Thyroid gland (tissue), 4 donors: Measurements from ENCODE around the gene PRKD1. TPM values are rescaled to one million over a fixed set of nuclear protein-coding genes. Genes with fewer than 3 reads are reported as not detected.

ENCODE experiments used
- DNase-seq, 2 donors: peaks; one replicate each; pipeline ENCODE4 v3.0.0-alpha.2; 2019
- H3K27ac ChIP-seq, 3 donors: fragments of 200-600 bp; sonication (generic); 1 replicate in 2 of 3; 2 replicates in 1 of 3; pipeline ENCODE4 v1.5.1; 2016 to 2019; ENCODE audit warnings: mild to moderate bottlenecking in 1 of 3, moderate library complexity in 1 of 3
- H3K27me3 ChIP-seq: fragments of 200-600 bp; sonication (generic); one replicate; pipeline ENCODE4 v1.5.1; 2019
- H3K36me3 ChIP-seq, 2 donors: fragments of 200-600 bp; sonication (generic); one replicate each; pipeline ENCODE4 v1.5.1; 2016 to 2019
- H3K4me1 ChIP-seq, 2 donors: fragments of 200-600 bp; sonication (generic); one replicate each; pipeline ENCODE4 v1.5.1; 2017 to 2019
- H3K4me3 ChIP-seq, 3 donors: fragments of 200-600 bp; sonication (generic); replicated peaks in 1 of 3; 1 replicate in 2 of 3; 2 replicates in 1 of 3; pipeline ENCODE4 v1.5.1; 2016; ENCODE audit warnings: mild to moderate bottlenecking in 1 of 3
- H3K9me3 ChIP-seq: fragments of 200-600 bp; sonication (generic); one replicate; pipeline ENCODE4 v1.5.1; 2017
- POLR2A ChIP-seq, 2 donors: fragments of 450-650 bp; IDR thresholded peaks; one replicate each; pipeline ENCODE4 v1.6.1; 2017; ENCODE audit warnings: antibody characterized with exemption in 2 of 2, mild to moderate bottlenecking in 2 of 2, moderate library complexity in 1 of 2
- WGBS, 2 donors: methylation state at CpG; one replicate each; pipeline ENCODE4 v1.1.5; 2017; 5-methylcytosine and 5-hydroxymethylcytosine counted together
- intact Hi-C: fragments of 100-400 bp; cut with DNase I; formaldehyde crosslinking; loops from one replicate; pipeline ENCODE4 v1.15.1; 2023
- total RNA-seq, 4 donors: library from RNA; depleted of rRNA; stranded (reverse); fragments of >200 nt; gene quantifications; one replicate each; pipeline ENCODE4 v1.2.3, GENCODE V29; 2016
- TF ChIP-seq, protein P1 (sequence below), 6 experiments: fragments of 200-600 bp in 3 of 6; fragments of 450-650 bp in 3 of 6; sonication (generic) in 3 of 6; IDR thresholded peaks; one replicate each; pipeline ENCODE4 v1.5.1; 2016 to 2019; ENCODE audit warnings: antibody characterized with exemption in 6 of 6, mild to moderate bottlenecking in 2 of 6, inconsistent platforms in 1 of 6, moderate library complexity in 1 of 6

The PRKD1 gene
- total RNA-seq, 4 donors from 2014 or later = 12.7 to 17.4 (median 14.3) TPM

DNA sequence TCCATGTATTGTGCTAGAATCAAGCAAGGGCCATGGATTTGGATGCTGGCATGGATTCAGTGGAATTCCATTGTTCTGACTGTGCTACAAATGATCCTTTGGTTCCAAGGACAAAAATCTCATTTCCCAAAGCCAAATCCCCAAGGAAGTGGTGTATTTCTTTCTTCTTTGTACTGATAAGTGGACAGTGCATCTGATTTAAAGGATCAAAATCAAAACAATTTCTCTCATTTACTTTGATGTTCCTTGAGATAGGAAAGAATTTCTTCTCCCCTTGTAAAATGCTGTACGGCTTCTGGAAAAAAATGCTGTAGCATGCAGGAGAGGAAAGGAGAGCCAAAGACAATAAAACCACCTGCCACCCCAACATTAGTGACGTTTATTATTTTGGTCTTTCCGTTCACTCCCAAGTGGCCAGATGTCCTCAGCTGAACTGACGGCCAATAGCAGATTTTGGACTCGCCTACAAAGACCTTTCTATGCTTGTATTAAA is 185.7 kb downstream of the PRKD1 start:
- peak overlapping the region in 1 of 3 donors; percentile 10 for H3K27ac ChIP-seq

DNA sequence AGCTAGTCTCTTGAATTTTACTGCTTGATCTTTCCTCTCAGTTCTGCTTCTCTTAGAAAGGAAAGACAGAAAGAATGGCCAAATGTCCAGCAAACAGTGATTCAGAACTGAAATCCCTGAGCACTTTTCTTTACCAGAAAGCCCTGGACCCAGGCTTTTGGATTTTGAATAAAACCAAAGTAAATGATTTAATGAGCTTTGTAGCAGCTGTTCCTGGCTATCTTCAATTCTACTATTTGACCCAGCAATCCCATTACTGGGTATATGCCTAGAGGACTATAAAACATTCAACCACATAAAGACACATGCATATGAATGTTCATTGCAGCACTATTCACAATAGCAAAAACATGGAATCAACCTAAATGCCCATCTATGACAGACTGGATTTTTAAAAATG is 187.2 kb downstream of the PRKD1 start:
- Histone ChIP-seq H3K36me3 (no peaks in the 10 kb centered on the region), H3K4me1 (no peaks in the 10 kb centered on the region), H3K4me3 (no peak overlapping the region), H3K9me3 (no peaks in the 10 kb centered on the region), H3K27me3 (no peaks in the 10 kb centered on the region), H3K27ac (no peak overlapping the region)
- no peak for DNase-seq
- TF ChIP-seq, protein P1, sequence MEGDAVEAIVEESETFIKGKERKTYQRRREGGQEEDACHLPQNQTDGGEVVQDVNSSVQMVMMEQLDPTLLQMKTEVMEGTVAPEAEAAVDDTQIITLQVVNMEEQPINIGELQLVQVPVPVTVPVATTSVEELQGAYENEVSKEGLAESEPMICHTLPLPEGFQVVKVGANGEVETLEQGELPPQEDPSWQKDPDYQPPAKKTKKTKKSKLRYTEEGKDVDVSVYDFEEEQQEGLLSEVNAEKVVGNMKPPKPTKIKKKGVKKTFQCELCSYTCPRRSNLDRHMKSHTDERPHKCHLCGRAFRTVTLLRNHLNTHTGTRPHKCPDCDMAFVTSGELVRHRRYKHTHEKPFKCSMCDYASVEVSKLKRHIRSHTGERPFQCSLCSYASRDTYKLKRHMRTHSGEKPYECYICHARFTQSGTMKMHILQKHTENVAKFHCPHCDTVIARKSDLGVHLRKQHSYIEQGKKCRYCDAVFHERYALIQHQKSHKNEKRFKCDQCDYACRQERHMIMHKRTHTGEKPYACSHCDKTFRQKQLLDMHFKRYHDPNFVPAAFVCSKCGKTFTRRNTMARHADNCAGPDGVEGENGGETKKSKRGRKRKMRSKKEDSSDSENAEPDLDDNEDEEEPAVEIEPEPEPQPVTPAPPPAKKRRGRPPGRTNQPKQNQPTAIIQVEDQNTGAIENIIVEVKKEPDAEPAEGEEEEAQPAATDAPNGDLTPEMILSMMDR (IDR thresholded peaks at IDR 0.05) = no peak
- no peak for TF ChIP-seq POLR2A (IDR thresholded peaks at IDR 0.05)
- intact Hi-C loops = no loop called here

More for the DNA sequence above, 185.7 kb downstream of the PRKD1 start:
- H3K4me3 ChIP-seq = no peak overlapping the region
- no peaks in the 10 kb centered on the region for H3K9me3 ChIP-seq
- 62 to 67% methylated on average over 5 of the region's 5 CpGs for WGBS, 2 donors
- intact Hi-C loops = no loop called here
- DNase-seq = peak in 1 of 2 donors; percentile 3
- H3K27me3 ChIP-seq = no peaks in the 10 kb centered on the region
- no peak for TF ChIP-seq POLR2A (IDR thresholded peaks at IDR 0.05)
- TF ChIP-seq, protein P1 (IDR thresholded peaks at IDR 0.05) = no peak
- no peaks in the 10 kb centered on the region for H3K4me1 ChIP-seq
- no peaks in the 10 kb centered on the region for H3K36me3 ChIP-seq

DNA sequence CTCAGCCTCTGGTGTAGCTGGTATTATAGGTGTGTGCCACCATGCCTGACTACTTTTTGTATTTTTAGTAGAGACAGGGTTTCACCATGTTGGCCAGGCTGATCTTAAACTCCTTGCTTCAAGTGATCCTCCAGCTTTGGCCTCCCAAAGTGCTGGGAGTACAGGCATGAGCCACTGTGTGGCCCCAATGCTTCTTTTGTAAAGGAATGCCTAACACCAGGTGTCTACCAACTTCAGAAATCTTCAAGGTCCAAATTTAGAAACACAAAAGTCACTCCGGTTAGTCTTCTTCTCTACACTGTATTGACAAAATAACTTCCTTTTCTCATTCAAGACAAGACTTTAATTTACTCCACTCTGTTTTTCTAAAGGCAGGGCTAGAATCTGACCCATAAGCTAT is 188.7 kb downstream of the PRKD1 start:
- TF ChIP-seq, protein P1 (IDR thresholded peaks at IDR 0.05) = no peak
- no peak for TF ChIP-seq POLR2A (IDR thresholded peaks at IDR 0.05)
- Histone ChIP-seq H3K27ac (no peak overlapping the region), H3K27me3 (no peaks in the 10 kb centered on the region), H3K36me3 (no peaks in the 10 kb centered on the region), H3K4me3 (no peak overlapping the region), H3K9me3 (no peaks in the 10 kb centered on the region), H3K4me1 (no peaks in the 10 kb centered on the region)
- intact Hi-C loops = no loop called here
- DNase-seq = no peak
- 82 to 95% methylated on average over 1 of the region's 1 CpG for WGBS, 2 donors

DNA sequence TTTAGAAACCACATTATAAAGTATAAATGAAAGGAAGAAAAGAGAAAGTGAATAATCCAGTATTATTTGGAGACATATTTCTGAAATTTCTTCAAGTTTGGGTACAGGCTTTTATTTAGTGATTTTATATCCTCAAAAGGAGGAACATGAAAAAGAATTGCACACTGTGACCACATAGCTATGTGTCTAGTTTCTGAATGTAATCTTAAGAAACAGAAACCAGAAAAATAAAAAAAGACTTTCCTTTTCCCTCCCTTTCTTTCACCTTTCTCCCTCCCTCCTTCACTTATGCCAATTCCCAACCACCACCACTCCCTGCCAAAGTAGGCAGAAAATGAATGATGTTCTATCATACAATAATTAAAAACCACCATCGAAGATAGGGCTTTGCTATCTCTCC is 189.6 kb downstream of the PRKD1 start:
- whole genome bisulfite sequencing, 2 donors = 85 to 87% methylated on average over 1 of the region's 1 CpG
- DNase-seq = no peak
- Histone ChIP-seq H3K9me3 (no peaks in the 10 kb centered on the region), H3K27me3 (no peaks in the 10 kb centered on the region), H3K36me3 (no peaks in the 10 kb centered on the region), H3K27ac (no peak overlapping the region), H3K4me1 (no peaks in the 10 kb centered on the region), H3K4me3 (no peak overlapping the region)
- TF ChIP-seq POLR2A (IDR thresholded peaks at IDR 0.05) = no peak
- TF ChIP-seq, protein P1 (IDR thresholded peaks at IDR 0.05) = no peak
- intact Hi-C loops = no loop called here

DNA sequence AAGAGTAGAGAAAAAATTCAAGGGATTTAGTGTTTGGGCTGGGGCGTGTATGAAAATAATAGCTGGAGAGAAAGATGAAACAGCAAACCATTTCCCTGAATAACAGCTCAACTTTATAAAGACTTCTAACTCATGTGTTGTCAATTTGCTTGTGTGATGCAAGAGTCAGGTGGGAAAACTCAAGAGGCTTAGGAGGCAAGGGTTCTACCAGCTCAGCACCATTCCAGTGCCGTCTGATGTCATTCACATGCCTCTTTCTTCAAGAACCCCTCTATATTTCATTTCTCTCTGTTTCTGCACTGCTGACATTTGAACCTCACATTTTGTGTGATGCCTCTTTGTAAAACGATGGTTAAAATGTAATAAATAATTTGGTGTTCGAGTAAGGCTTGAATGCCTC is 192.2 kb downstream of the PRKD1 start:
- 96 to 97% methylated on average over 4 of the region's 4 CpGs for WGBS, 2 donors
- no peaks in the 10 kb centered on the region for H3K27me3 ChIP-seq
- intact Hi-C loops = no loop called here
- TF ChIP-seq POLR2A (IDR thresholded peaks at IDR 0.05) = no peak
- TF ChIP-seq, protein P1 (IDR thresholded peaks at IDR 0.05) = no peak
- DNase-seq = no peak
- no peak overlapping the region for H3K27ac ChIP-seq
- H3K9me3 ChIP-seq = no peaks in the 10 kb centered on the region
- no peak overlapping the region for H3K4me3 ChIP-seq
- H3K4me1 ChIP-seq = no peaks in the 10 kb centered on the region
- H3K36me3 ChIP-seq = no peaks in the 10 kb centered on the region
